Measurements from ENCODE around the gene ZNF519.
"Not testable (repeated sequence)": the region's sequence is repeated elsewhere in the genome, so short reads cannot be mapped to it uniquely, and the experiment has no call there.

ZNF519 gene

DNA sequence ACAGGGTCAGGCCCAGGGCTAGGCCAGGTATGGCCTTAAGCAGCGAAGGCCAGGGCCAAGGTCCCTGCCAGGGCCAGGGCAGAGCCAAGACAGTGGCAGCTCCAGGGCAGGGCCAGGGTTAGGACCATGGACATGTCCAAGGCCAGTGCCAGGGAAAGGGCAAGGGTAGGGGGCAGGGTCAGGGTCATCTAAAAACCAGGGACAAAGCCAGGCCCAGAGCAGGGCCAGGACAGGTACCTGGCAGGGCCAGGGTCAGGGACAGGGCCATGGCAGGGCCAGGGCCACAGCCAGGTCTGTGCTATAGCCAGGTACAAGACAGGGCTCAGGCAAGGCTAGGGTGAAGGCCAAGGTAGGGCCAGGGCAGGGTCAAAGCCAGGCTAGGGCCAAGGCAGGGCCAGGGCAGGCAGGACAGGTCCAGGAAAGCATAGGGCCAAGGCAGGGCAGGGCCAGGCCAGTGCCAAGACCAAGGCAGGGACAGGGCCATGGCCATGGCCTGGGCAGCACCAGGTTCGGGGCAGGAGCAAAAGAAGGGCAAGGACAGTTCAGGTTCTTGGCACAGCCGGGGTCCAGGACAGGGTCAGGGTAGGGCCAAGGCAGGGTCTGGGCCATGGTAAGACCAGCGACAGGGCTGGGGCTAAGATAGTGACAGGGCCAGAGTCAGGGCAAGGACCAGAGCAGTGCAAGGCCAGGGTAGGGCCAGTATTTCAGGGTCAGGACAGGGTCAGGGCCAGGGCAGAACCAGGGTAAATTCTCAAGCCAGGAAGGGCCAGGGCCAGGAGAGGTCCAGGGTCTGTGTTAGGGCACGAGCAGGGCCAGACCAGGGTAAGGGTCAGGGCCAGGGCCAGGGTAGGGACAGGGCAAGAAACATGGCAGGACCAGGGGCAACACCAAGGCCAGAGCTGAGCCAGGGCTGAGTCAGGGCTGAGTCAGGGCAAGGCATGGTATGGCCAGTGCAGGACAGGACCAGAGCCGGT lies 40.2 kb upstream of the ZNF519 start:
- H3K27me3 ChIP-seq (replicated peaks; ENCODE audit: control insufficient read depth, insufficient read depth, low read length, poor library complexity, severe bottlenecking); H3K36me3 ChIP-seq (ENCODE audit: control insufficient read depth, insufficient read depth, low read length); H3K4me3 ChIP-seq (ENCODE audit: insufficient read depth, low read depth, low read length, poor library complexity, severe bottlenecking); DNase-seq; H3K4me1 ChIP-seq (ENCODE audit: control insufficient read depth, insufficient read depth, low read length, poor library complexity, severe bottlenecking); H3K27ac ChIP-seq (ENCODE audit: insufficient read depth, low read length, poor library complexity, severe bottlenecking); H3K9me3 ChIP-seq (ENCODE audit: control insufficient read depth, low read length): not testable (repeated sequence)

DNA sequence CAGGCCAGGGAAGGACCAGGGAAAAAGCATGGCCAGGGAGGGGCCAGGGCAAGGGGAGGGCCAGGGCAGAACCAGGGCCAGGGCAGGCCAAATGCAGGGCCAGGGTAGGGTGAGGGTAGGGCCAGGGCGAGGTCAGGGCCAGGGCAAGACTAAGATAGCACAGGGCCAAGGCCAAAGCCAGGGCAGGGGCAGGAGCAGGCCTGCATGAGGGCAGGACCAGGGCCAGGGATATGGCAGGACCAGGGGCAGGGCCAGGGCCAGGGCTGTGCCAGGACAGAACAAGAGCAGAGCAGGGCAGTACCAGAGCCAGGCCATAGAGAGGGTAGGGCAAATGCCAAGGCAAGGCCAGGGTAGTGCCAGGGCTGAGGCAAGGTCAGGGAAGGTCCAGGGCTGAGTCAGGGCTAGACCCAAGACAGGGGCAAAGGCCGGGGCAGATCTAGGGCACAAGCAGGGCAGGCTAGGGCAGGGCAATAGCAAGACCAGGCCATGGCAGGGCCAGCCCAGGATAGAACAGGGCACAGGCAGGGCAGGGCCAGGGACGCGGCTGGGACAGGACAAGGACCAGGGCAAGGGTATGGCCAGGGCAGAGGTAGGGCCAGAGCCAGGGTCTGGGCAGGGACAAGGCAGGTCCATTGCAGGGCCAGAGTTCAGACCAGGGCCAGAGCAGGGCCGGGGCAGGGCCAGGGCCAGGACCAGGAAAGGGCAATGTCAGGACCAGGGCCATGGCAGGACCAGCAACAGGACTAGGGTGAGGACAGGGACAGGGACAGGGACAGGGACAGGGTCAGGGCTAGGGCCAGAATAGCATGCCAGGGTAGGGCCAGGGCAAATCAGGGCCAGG lies 39.3 kb upstream of the ZNF519 start:
- H3K27ac ChIP-seq (ENCODE audit: insufficient read depth, low read length, poor library complexity, severe bottlenecking); H3K4me1 ChIP-seq (ENCODE audit: control insufficient read depth, insufficient read depth, low read length, poor library complexity, severe bottlenecking); DNase-seq; H3K4me3 ChIP-seq (ENCODE audit: insufficient read depth, low read depth, low read length, poor library complexity, severe bottlenecking); H3K27me3 ChIP-seq (replicated peaks; ENCODE audit: control insufficient read depth, insufficient read depth, low read length, poor library complexity, severe bottlenecking); H3K36me3 ChIP-seq (ENCODE audit: control insufficient read depth, insufficient read depth, low read length); H3K9me3 ChIP-seq (ENCODE audit: control insufficient read depth, low read length): not testable (repeated sequence)

DNA sequence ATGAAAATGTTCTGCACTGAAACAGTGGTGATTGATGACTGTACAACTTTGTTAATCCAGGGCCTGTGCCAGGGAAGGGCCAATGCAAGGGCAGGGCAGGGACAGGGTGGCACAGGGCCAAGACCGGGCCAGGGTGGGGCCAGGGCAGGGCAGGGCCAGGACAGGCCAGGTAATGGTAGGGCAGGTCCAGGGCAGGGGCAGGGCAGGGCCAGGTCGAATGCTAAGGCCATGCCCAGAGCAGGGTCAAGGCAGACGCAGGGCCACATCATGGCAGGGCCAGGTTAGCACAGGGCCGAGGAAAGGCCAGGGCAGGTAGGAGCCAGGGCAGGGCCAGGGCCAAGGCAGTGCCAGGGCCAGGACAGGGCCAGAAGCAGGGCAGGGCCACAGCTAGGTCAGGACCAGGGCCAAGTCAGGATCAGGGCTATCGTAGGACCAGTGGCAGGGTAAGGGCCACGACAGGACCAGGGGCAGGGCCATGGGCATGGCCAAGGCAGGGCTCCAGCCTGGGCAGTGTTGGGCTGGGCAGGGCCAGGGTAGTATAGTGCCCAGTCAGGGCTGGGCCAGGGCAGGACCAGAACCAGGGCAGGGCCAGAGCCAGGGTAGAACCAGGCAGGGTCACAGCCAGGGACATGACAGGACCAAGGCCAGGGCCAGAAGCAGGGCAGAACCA lies 38.3 kb upstream of the ZNF519 start:
- H3K36me3 ChIP-seq (ENCODE audit: control insufficient read depth, insufficient read depth, low read length); H3K4me3 ChIP-seq (ENCODE audit: insufficient read depth, low read depth, low read length, poor library complexity, severe bottlenecking); H3K9me3 ChIP-seq (ENCODE audit: control insufficient read depth, low read length); H3K27ac ChIP-seq (ENCODE audit: insufficient read depth, low read length, poor library complexity, severe bottlenecking); H3K4me1 ChIP-seq (ENCODE audit: control insufficient read depth, insufficient read depth, low read length, poor library complexity, severe bottlenecking); H3K27me3 ChIP-seq (replicated peaks; ENCODE audit: control insufficient read depth, insufficient read depth, low read length, poor library complexity, severe bottlenecking); DNase-seq: not testable (repeated sequence)

DNA sequence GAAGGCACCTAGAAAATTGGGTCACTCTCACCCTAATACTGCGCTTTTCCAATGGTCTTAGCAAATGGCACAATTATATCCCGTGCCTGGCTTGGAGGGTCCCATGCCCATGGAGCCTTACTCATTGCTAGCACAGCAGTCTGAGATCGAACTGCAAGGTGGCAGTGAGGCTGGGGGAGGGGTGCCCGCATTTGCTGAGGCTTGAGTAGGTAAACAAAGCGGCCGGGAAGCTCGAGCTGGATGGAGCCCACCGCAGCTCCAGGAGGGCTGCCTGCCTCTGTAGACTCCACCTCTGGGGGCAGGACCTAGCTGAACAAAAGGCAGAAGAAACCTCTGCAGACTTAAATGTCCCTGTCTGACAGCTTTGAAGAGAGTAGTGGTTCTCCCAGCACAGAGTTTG lies 30.7 kb upstream of the ZNF519 start:
- not testable (repeated sequence) for H3K4me3 ChIP-seq (ENCODE audit: insufficient read depth, low read depth, low read length, poor library complexity, severe bottlenecking)

DNA sequence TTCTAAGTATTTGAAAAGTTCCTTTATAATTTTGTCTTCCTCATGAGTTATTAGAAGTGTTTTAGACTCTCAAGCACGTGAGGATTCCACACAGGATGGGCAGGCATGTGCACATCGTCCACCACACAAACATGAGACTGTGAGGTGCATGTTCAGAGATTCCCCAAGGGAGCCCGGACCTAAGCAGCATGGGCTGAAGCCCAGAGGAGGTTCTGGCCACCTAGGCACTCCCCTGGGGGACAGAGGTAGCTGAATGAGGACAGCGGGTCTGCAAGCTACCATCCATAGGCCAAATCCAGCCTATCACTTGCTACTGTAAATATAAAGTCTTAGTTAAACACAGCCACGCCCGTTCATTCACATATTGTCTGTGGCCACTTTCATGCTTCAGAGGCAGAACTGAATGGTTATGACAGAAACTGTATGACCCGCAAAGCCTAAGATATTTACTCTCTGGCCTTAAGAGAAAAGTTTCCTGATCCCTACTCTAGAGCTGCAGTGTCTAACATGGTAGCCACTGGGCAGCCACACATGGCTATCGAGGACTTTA lies 19.4 kb upstream of the ZNF519 start:
- H3K27ac ChIP-seq (ENCODE audit: insufficient read depth, low read length, poor library complexity, severe bottlenecking); H3K36me3 ChIP-seq (ENCODE audit: control insufficient read depth, insufficient read depth, low read length); H3K27me3 ChIP-seq (replicated peaks; ENCODE audit: control insufficient read depth, insufficient read depth, low read length, poor library complexity, severe bottlenecking); DNase-seq; H3K9me3 ChIP-seq (ENCODE audit: control insufficient read depth, low read length); H3K4me3 ChIP-seq (ENCODE audit: insufficient read depth, low read depth, low read length, poor library complexity, severe bottlenecking); H3K4me1 ChIP-seq (ENCODE audit: control insufficient read depth, insufficient read depth, low read length, poor library complexity, severe bottlenecking): not testable (repeated sequence)

More for the DNA sequence above, 30.7 kb upstream of the ZNF519 start:
- DNase-seq; H3K36me3 ChIP-seq (ENCODE audit: control insufficient read depth, insufficient read depth, low read length); H3K27ac ChIP-seq (ENCODE audit: insufficient read depth, low read length, poor library complexity, severe bottlenecking); H3K9me3 ChIP-seq (ENCODE audit: control insufficient read depth, low read length); H3K27me3 ChIP-seq (replicated peaks; ENCODE audit: control insufficient read depth, insufficient read depth, low read length, poor library complexity, severe bottlenecking); H3K4me1 ChIP-seq (ENCODE audit: control insufficient read depth, insufficient read depth, low read length, poor library complexity, severe bottlenecking): not testable (repeated sequence)

DNA sequence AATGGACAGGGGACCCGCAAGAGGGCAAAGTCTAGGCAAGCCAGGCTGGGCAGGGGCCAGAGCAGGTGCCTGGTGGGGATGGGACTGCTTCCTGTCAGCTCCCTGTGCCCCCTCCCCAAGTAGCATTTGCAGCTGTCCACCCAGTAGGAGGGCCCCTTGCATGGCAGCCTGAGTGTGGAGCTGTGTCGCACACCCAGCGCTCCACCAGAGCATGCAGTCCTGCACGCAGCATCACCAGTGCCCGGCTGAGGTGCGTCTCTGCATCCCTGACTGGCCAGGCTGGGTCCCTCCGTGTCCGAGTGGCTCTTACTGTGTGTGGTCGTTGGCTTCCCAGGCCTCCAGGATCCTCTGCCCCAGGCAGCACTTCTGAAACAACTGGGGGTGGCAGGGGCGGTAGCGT lies 18.5 kb upstream of the ZNF519 start:
- H3K4me3 ChIP-seq (ENCODE audit: insufficient read depth, low read depth, low read length, poor library complexity, severe bottlenecking); H3K36me3 ChIP-seq (ENCODE audit: control insufficient read depth, insufficient read depth, low read length); H3K9me3 ChIP-seq (ENCODE audit: control insufficient read depth, low read length); H3K27ac ChIP-seq (ENCODE audit: insufficient read depth, low read length, poor library complexity, severe bottlenecking); DNase-seq; H3K4me1 ChIP-seq (ENCODE audit: control insufficient read depth, insufficient read depth, low read length, poor library complexity, severe bottlenecking); H3K27me3 ChIP-seq (replicated peaks; ENCODE audit: control insufficient read depth, insufficient read depth, low read length, poor library complexity, severe bottlenecking): not testable (repeated sequence)

DNA sequence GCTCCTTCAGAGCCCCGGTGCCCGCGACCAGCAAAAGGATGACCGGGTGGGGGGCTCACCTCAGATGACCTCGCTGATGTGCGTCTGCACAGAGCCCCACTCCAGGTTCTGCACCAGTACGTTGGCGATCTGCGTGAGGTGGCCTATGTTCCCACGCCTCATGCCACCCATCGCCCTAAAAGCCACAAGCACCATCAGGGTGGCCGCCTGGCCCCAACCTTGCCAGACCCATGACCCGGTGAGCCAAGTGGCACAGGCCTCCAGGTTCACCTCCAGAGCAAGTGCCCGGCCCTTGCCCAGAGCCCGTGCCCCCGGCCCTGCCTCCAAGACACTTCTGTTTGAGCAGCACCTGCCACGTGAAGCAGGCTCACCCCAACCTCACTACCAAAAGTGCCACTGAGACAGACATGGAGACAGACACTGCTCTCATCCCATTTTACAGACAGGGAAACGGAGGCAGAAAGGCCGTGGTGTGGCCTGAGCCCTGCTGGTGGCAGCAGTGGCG lies 17.7 kb upstream of the ZNF519 start:
- not testable (repeated sequence) for H3K36me3 ChIP-seq (ENCODE audit: control insufficient read depth, insufficient read depth, low read length); H3K9me3 ChIP-seq (ENCODE audit: control insufficient read depth, low read length); H3K4me1 ChIP-seq (ENCODE audit: control insufficient read depth, insufficient read depth, low read length, poor library complexity, severe bottlenecking); H3K27me3 ChIP-seq (replicated peaks; ENCODE audit: control insufficient read depth, insufficient read depth, low read length, poor library complexity, severe bottlenecking); H3K4me3 ChIP-seq (ENCODE audit: insufficient read depth, low read depth, low read length, poor library complexity, severe bottlenecking); DNase-seq; H3K27ac ChIP-seq (ENCODE audit: insufficient read depth, low read length, poor library complexity, severe bottlenecking)

DNA sequence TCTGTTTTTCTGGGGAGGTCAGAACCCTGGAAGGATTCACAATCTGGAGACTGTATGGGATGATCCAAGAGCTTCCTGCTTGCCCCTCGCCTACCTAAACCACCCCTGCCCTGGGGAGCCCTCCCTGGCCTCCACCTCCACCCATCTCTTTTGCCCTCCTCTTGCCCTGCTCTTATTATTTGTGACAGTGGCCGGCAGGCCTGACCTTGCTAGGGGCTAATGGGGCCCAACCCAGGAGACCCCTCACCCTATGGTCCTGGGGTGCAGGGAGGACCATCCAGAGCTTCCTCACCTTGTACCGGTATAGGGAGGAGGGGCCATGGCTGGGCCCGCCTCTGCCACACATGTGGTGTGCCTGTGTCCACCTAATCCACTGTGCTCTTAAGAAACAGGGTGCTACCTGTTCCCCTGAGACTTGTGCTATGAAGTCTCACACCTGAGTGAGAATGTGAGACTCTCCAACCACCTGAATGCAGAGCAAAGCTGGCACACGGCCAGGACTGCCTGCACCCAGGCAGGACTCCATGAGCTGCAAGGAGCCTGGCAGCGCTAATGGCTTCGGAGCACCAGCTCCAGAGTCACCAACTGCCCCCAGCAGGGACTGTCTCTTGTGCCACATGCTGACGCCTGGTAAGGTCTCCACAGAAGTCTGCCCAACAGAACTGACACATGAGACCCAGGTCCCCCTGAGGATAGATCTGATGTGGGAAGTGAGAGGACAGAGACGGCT lies 17.1 kb upstream of the ZNF519 start:
- H3K36me3 ChIP-seq (ENCODE audit: control insufficient read depth, insufficient read depth, low read length); H3K4me1 ChIP-seq (ENCODE audit: control insufficient read depth, insufficient read depth, low read length, poor library complexity, severe bottlenecking); H3K27ac ChIP-seq (ENCODE audit: insufficient read depth, low read length, poor library complexity, severe bottlenecking); H3K27me3 ChIP-seq (replicated peaks; ENCODE audit: control insufficient read depth, insufficient read depth, low read length, poor library complexity, severe bottlenecking); H3K4me3 ChIP-seq (ENCODE audit: insufficient read depth, low read depth, low read length, poor library complexity, severe bottlenecking); H3K9me3 ChIP-seq (ENCODE audit: control insufficient read depth, low read length); DNase-seq: not testable (repeated sequence)
